Measurements from ENCODE around the gene MAPKAPK5.

MAPKAPK5 gene

GRCh38 chr12:111873113-111873512 lies 31.1 kb downstream of the MAPKAPK5 start:
- TF ChIP-seq, protein P1, sequence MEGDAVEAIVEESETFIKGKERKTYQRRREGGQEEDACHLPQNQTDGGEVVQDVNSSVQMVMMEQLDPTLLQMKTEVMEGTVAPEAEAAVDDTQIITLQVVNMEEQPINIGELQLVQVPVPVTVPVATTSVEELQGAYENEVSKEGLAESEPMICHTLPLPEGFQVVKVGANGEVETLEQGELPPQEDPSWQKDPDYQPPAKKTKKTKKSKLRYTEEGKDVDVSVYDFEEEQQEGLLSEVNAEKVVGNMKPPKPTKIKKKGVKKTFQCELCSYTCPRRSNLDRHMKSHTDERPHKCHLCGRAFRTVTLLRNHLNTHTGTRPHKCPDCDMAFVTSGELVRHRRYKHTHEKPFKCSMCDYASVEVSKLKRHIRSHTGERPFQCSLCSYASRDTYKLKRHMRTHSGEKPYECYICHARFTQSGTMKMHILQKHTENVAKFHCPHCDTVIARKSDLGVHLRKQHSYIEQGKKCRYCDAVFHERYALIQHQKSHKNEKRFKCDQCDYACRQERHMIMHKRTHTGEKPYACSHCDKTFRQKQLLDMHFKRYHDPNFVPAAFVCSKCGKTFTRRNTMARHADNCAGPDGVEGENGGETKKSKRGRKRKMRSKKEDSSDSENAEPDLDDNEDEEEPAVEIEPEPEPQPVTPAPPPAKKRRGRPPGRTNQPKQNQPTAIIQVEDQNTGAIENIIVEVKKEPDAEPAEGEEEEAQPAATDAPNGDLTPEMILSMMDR (IDR thresholded peaks at IDR 0.05; ENCODE audit: control insufficient read depth, insufficient read depth, low read depth, low read length, missing control alignments): no peak
- H3K4me3 ChIP-seq (ENCODE audit: control insufficient read depth, low read depth, low read length): no peak overlapping the region
- DNase-seq (ENCODE audit: low read depth): no peak

DNA sequence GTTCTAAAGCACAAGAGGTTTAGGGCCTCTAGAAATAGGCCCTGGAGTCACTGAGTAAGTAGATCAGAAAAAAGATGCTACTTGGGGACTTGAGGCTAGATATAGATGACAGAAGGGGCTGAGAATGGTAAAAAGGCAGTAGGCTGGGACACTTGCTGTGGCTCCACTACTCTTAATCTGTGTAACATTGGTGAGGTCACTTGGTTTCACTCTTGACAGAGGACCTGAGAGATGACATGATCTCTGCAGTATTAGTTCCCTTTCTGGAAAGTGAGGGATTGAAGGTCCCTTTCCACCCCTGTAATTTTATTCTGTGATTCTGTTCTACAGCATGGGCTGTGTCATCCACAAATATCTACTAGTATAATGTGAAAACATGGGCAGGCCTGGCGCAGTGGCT lies 39.7 kb downstream of the MAPKAPK5 start:
- no peak overlapping the region for H3K4me3 ChIP-seq (ENCODE audit: control insufficient read depth, low read depth, low read length)
- no peak for DNase-seq (ENCODE audit: low read depth)
- TF ChIP-seq, protein P1 (IDR thresholded peaks at IDR 0.05; ENCODE audit: control insufficient read depth, insufficient read depth, low read depth, low read length, missing control alignments): no peak

GRCh38 chr12:111886662-111887545 lies 44.9 kb downstream of the MAPKAPK5 start:
- no peak for DNase-seq (ENCODE audit: low read depth)
- no peak overlapping the region for H3K4me3 ChIP-seq (ENCODE audit: control insufficient read depth, low read depth, low read length)
- TF ChIP-seq, protein P1 (IDR thresholded peaks at IDR 0.05; ENCODE audit: control insufficient read depth, insufficient read depth, low read depth, low read length, missing control alignments): no peak

DNA sequence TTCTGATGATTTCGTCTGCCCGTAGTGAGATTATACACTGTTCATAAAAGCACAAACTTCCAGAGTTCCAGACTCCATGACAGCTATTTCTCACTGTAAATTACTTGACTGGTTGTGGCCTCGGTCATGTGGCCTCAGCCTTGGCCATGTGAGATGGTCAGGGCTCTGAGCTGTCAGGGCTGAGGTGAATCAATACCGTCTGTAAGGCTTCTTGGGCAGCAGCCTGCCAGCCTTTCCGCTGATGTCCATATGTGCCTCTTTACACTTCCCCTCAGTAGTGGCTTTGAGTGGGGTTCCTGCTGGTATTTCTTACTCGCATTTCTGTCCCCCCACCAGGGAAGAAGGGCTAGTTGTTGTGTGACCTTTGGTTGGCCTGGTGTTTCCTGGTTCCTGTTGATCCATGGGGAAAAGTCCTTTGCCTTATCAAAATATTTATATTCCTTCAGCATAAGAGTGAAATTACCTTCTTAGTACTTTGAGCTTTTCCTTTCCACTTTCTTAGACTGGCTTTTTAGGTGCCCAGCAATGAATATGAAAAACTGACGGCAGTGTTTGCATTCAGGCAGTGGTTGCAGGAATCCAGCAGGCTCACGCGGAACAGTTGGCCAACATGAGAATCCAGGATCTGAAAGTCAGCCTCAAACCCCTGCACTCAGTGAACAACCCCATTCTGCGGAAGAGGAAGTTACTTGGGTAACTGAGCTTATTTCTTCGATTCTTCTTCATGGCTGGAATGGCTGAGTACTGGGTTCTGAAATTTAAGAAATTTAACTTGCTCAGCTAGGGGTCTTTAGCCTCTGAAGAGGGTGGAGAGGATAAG lies 46.1 kb downstream of the MAPKAPK5 start:
- TF ChIP-seq, protein P1 (IDR thresholded peaks at IDR 0.05; ENCODE audit: control insufficient read depth, insufficient read depth, low read depth, low read length, missing control alignments): no peak
- DNase-seq (ENCODE audit: low read depth): no peak
- H3K4me3 ChIP-seq (ENCODE audit: control insufficient read depth, low read depth, low read length): no peak overlapping the region

GRCh38 chr12:111893287-111893686 lies 51.3 kb downstream of the MAPKAPK5 start:
- H3K4me3 ChIP-seq (ENCODE audit: control insufficient read depth, low read depth, low read length): no peak overlapping the region
- TF ChIP-seq, protein P1 (IDR thresholded peaks at IDR 0.05; ENCODE audit: control insufficient read depth, insufficient read depth, low read depth, low read length, missing control alignments): no peak
- DNase-seq (ENCODE audit: low read depth): no peak

DNA sequence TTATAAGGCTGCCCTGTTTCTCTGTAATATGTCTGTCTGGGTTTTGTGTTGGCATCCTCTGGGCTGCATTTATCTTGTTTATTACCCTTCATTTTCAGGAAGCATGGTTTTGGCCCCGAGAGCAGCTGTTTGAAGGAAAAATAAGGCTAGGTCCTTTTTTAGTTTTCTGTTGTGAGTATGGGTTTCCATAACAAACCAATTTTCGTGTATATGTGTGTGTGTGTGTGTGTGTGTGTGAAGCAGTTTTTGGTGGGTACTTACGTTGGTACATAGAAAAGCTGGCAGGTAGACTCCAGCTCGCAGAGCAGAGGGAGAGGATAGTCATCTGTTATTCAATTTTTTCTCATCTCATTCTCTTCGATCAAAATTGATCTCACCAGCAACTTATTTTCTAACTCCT lies 52.5 kb downstream of the MAPKAPK5 start:
- H3K4me3 ChIP-seq (ENCODE audit: control insufficient read depth, low read depth, low read length): no peak overlapping the region
- TF ChIP-seq, protein P1 (IDR thresholded peaks at IDR 0.05; ENCODE audit: control insufficient read depth, insufficient read depth, low read depth, low read length, missing control alignments): no peak
- DNase-seq (ENCODE audit: low read depth): no peak

All from AG09309 (cell line).